ENCODE data around the gene ARHGAP1. TPM values are rescaled to one million over a fixed set of nuclear protein-coding genes. Genes with fewer than 3 reads are reported as not detected.

Gene ARHGAP1
- total RNA-seq, 6 experiments from 2014 or later, result 26.5 to 46.2 (median 30.9) TPM

DNA sequence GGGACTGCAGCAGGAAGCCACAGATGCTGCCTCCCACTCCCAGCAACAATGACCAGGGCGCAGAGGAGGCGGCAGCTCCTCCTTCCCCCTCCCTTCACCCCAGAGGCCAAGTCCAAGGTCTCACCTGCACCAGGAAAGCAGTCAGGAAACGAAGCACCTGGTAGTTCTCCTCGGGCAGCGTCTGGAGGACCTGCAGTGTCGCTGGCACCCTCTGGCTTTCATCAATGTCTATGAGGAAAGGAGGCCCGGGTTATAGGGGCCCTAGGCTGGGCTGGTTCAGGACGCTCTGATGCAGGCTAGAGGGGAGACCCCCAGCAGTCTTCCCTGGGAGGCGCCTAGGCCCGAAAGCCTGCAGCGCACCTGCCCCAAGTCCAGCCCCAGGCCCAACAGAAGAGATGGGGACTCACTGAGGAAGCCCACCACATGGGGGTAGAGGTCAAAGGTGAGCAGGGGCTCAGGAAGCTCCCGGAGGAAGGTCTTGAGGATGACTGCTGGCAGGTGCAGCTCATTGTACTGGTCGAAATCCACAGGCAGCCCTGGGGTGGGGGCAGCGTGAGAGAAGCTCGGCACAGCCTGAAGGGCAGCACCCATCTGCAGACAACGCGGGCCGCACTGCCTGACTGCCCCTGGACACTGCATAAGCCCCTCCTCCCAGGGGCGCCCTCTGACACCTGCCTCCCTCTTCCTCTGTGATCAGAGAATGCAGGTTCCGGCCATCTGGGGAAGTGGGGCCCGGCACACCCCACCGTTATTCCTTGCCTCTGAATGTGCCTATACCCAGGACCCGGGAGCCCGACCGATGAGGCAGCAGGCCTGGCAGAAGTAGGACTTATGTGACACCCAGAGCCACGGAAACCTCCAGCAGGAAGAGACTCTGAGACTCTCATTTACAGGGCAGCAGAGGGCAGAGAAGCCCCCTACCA lies 20.9 kb downstream of the ARHGAP1 start:
- ATAC-seq (no peak), DNase-seq (peak in 1 of 3 donors; percentile 33)
- H3K36me3 ChIP-seq, result peaks cover 3 to 47% (median 20%) of the 10 kb centered on the region in 4 donors
- TF ChIP-seq, protein P1, sequence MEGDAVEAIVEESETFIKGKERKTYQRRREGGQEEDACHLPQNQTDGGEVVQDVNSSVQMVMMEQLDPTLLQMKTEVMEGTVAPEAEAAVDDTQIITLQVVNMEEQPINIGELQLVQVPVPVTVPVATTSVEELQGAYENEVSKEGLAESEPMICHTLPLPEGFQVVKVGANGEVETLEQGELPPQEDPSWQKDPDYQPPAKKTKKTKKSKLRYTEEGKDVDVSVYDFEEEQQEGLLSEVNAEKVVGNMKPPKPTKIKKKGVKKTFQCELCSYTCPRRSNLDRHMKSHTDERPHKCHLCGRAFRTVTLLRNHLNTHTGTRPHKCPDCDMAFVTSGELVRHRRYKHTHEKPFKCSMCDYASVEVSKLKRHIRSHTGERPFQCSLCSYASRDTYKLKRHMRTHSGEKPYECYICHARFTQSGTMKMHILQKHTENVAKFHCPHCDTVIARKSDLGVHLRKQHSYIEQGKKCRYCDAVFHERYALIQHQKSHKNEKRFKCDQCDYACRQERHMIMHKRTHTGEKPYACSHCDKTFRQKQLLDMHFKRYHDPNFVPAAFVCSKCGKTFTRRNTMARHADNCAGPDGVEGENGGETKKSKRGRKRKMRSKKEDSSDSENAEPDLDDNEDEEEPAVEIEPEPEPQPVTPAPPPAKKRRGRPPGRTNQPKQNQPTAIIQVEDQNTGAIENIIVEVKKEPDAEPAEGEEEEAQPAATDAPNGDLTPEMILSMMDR (IDR thresholded peaks at IDR 0.05), result no peak
- no peak for TF ChIP-seq POLR2A (IDR thresholded peaks at IDR 0.05)
- intact Hi-C loops (cut with DNase I), result no loop called here
- no peak overlapping the region for H3K4me3 ChIP-seq
- no peak overlapping the region for H3K27ac ChIP-seq
- WGBS (ENCODE audit: insufficient coverage, low coverage, low lambda C conversion rate, missing lambda C conversion rate), result 80% methylated on average over 1 of the region's 26 CpGs
- H3K4me1 ChIP-seq, result peaks cover 2 to 22% (median 11%) of the 10 kb centered on the region in 4 donors
- no peaks in the 10 kb centered on the region for H3K9me3 ChIP-seq
- H3K27me3 ChIP-seq, result no peaks in the 10 kb centered on the region

DNA sequence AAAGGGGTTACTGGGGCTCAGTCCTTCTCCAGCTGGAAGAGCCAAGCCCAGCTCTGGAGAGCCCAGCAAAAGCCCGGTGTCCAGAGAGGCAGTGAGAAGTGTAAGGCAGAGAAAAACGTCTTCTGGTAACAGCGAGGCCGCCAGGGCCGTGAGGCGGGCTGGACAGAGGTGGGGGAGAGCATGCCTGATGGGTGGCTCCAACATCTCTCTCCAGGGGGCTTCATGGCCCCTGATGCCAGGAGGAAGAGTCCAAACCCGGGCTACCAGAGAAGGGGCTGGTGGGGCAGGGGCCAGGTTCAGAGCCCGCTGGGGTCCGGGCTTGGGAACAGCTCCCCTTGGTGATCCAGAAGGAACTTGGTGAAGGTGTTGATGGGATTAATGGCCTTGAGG lies 21.7 kb downstream of the ARHGAP1 start:
- no CpG with 5 or more reads among the region's 9 CpGs for WGBS (ENCODE audit: insufficient coverage, low coverage, low lambda C conversion rate, missing lambda C conversion rate)
- peak in 1 of 3 donors; percentile 43 for DNase-seq
- TF ChIP-seq POLR2A (IDR thresholded peaks at IDR 0.05), result no peak
- TF ChIP-seq, protein P1 (IDR thresholded peaks at IDR 0.05), result no peak

DNA sequence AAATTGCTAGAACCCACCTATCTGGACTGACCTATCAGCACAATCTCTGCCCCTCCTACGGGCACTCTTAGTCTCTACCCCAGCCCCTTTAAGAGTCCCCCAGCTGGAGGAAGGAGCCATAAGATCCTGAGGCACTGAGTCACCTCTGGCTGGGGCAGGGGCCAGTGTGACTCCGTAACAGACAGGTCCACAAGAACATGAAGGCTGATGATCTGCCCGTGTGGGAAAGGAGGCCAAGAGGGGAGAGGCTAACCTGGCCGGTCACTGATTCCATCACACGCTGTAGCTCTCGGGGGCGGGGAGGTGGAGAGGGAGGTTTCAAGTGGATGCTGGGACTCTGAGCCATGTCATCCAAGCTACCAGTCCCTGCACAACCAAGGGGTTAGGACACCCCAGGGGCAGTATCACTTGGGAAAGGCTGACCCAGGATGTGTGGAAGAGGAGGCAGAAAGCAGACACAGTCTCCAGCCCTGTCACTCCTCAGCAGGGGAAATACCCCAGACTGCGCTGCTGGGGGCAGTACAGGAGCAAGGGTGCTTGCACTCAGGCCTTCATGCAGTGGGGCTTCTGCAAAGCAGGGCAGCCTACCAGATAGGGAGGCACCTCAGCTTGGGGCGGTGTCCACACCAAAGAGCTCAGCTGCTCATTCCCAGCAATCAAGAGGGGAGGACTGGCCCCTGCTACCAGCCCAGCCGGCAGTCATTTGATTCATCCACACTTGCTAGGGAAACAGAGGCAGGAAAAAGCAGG lies 22.3 kb downstream of the ARHGAP1 start:
- intact Hi-C loops (cut with DNase I), result no loop called here
- ATAC-seq (no peak), DNase-seq (peak in 1 of 3 donors; percentile 27)
- 100% methylated on average over 1 of the region's 10 CpGs for WGBS (ENCODE audit: insufficient coverage, low coverage, low lambda C conversion rate, missing lambda C conversion rate)
- Histone ChIP-seq H3K27me3 (no peaks in the 10 kb centered on the region), H3K27ac (no peak overlapping the region), H3K4me3 (no peak overlapping the region), H3K9me3 (no peaks in the 10 kb centered on the region), H3K4me1 (peaks cover 2 to 31% (median 17%) of the 10 kb centered on the region in 4 donors), H3K36me3 (peaks cover 3 to 50% (median 23%) of the 10 kb centered on the region in 4 donors)
- TF ChIP-seq, protein P1 (IDR thresholded peaks at IDR 0.05), result no peak
- no peak for TF ChIP-seq POLR2A (IDR thresholded peaks at IDR 0.05)

More for the DNA sequence above, 21.7 kb downstream of the ARHGAP1 start:
- Histone ChIP-seq H3K9me3 (no peaks in the 10 kb centered on the region), H3K4me1 (peaks cover 2 to 29% (median 17%) of the 10 kb centered on the region in 4 donors), H3K27me3 (no peaks in the 10 kb centered on the region), H3K27ac (no peak overlapping the region), H3K4me3 (no peak overlapping the region), H3K36me3 (peaks cover 3 to 47% (median 20%) of the 10 kb centered on the region in 4 donors)
- ATAC-seq, result no peak
- intact Hi-C loops (cut with DNase I), result no loop called here

DNA sequence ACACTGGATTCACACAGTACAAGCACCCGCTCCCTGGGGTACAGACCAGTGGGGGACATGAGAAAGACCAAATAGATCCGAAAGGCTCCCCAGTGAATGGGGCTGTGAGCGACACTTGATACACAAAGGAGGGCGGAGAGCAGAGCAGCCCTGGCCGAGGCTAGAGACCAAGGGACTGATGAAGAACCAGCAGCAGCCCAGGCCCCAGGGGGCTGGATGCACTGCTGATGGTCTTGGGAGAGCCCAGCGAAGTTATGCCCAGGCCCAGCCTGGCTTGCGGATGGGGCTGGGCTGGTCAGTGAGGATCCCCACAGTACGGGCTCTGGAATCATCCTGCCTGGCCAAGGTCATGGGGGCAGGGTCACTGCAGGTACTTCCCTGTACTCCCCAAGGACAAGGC lies 23.2 kb downstream of the ARHGAP1 start:
- Histone ChIP-seq H3K27ac (no peak overlapping the region), H3K9me3 (no peaks in the 10 kb centered on the region), H3K27me3 (no peaks in the 10 kb centered on the region), H3K4me1 (peaks cover 2 to 31% (median 17%) of the 10 kb centered on the region in 4 donors), H3K36me3 (peaks cover 3 to 57% (median 23%) of the 10 kb centered on the region in 4 donors), H3K4me3 (no peak overlapping the region)
- intact Hi-C loops (cut with DNase I), result no loop called here
- DNase-seq (peak in 1 of 3 donors; percentile 47), ATAC-seq (no peak)
- 67% methylated on average over 3 of the region's 8 CpGs for WGBS (ENCODE audit: insufficient coverage, low coverage, low lambda C conversion rate, missing lambda C conversion rate)
- no peak for TF ChIP-seq POLR2A (IDR thresholded peaks at IDR 0.05)

All from right lobe of liver (tissue), 6 donors.